Activated CD8-positive, alpha-beta T cell treated with anti-CD3 and anti-CD28 coated beads for 36 hours (primary cell): ENCODE results near the gene CDK5RAP2. TPM values are rescaled to one million over a fixed set of nuclear protein-coding genes. Genes with fewer than 3 reads are reported as not detected.

Experiments
- ATAC-seq: fragments of 200-7000 bp; cut with Tn5 transposase; one replicate; pipeline ENCODE4 v1.10.0; 2021; ENCODE audit warnings: mild to moderate bottlenecking, moderate library complexity
- CTCF ChIA-PET: fragments of 350-600 bp; sonication (Branson Sonifier 250); formaldehyde crosslinking; loops from one replicate; lab custom pipeline; 2021; ENCODE audit warnings: antibody characterized with exemption; lab: Charles Lee
- POLR2A ChIA-PET: fragments of 350-600 bp; sonication (Branson Sonifier 250); formaldehyde crosslinking; loops from one replicate; lab custom pipeline; 2021; ENCODE audit warnings: antibody characterized with exemption; lab: Charles Lee
- DNase-seq: peaks from one replicate; pipeline ENCODE4 v3.0.0-alpha.2; 2020
- H3K27ac Mint-ChIP-seq: one replicate; pipeline ENCODE4 v1.8.0; 2021; ENCODE audit warnings: mild to moderate bottlenecking, mixed read lengths
- H3K27me3 Mint-ChIP-seq: one replicate; pipeline ENCODE4 v1.8.0; 2021; ENCODE audit warnings: mixed read lengths
- H3K36me3 Mint-ChIP-seq: one replicate; pipeline ENCODE4 v1.8.0; 2021; ENCODE audit warnings: low read depth, mixed read lengths
- H3K4me1 Mint-ChIP-seq: one replicate; pipeline ENCODE4 v1.8.0; 2021; ENCODE audit warnings: low read depth, mixed read lengths
- H3K4me3 Mint-ChIP-seq: one replicate; pipeline ENCODE4 v1.8.0; 2021; ENCODE audit warnings: mild to moderate bottlenecking, moderate library complexity, mixed read lengths
- H3K9me3 Mint-ChIP-seq: one replicate; pipeline ENCODE4 v1.8.0; 2021; ENCODE audit warnings: mixed read lengths
- CTCF ChIP-seq: fragments of 200-600 bp; IDR thresholded peaks from one replicate; pipeline ENCODE4 v1.8.0; 2022; ENCODE audit warnings: antibody characterized with exemption, mild to moderate bottlenecking
- intact Hi-C: fragments of 100-400 bp; cut with micrococcal nuclease; formaldehyde crosslinking; loops from one replicate; pipeline ENCODE4 v1.10.0; 2022
- total RNA-seq, 2 experiments: library from RNA; stranded (reverse); gene quantifications; one replicate each; pipeline ENCODE4 v1.2.3, GENCODE V29; 2021

CDK5RAP2 gene
- total RNA-seq, 2 experiments from 2014 or later: 61.5 to 67.6 TPM

GRCh38 chr9:120564589-120564988 lies 15.4 kb downstream of the CDK5RAP2 start:
- intact Hi-C loops: no loop called here
- H3K36me3 Mint-ChIP-seq: peaks cover 46% of the 10 kb centered on the region
- POLR2A ChIA-PET: interaction anchor here (1.4 kb wide), 1 partner anchor 9 kb away, joined by 3 read pairs; no protein-coding TSS in a partner anchor

GRCh38 chr9:120562861-120563443 lies 17.0 kb downstream of the CDK5RAP2 start:
- Mint-ChIP-seq H3K36me3 (peaks cover 38% of the 10 kb centered on the region), H3K4me3 (no peak overlapping the region), H3K27me3 (no peaks in the 10 kb centered on the region), H3K4me1 (peaks cover 14% of the 10 kb centered on the region), H3K27ac (no peak overlapping the region), H3K9me3 (no peaks in the 10 kb centered on the region)
- no peak for ATAC-seq
- no peak for DNase-seq
- intact Hi-C loops: no loop called here
- CTCF ChIA-PET: interaction anchor here (0.7 kb wide), 1 partner anchor 48 kb away, joined by 3 read pairs; no protein-coding TSS in a partner anchor
- POLR2A ChIA-PET: no interaction called here
- TF ChIP-seq CTCF: no peak

More at GRCh38 chr9:120564589-120564988, 15.4 kb downstream of the CDK5RAP2 start:
- CTCF ChIA-PET: interaction anchor here (1.0 to 1.7 kb wide), 2 partner anchors 11 to 17 kb away, joined by 3 to 4 read pairs; no protein-coding TSS in a partner anchor
- Mint-ChIP-seq H3K27me3 (no peaks in the 10 kb centered on the region), H3K27ac (no peak overlapping the region), H3K4me1 (peaks cover 9% of the 10 kb centered on the region), H3K9me3 (no peaks in the 10 kb centered on the region), H3K4me3 (no peak overlapping the region)
- ATAC-seq (no peak), DNase-seq (no peak)
- TF ChIP-seq CTCF: no peak

GRCh38 chr9:120561709-120562108 lies 18.3 kb downstream of the CDK5RAP2 start:
- no peak for TF ChIP-seq CTCF
- Mint-ChIP-seq H3K4me3 (no peak overlapping the region), H3K27me3 (no peaks in the 10 kb centered on the region), H3K9me3 (no peaks in the 10 kb centered on the region), H3K36me3 (peaks cover 33% of the 10 kb centered on the region), H3K27ac (no peak overlapping the region), H3K4me1 (peaks cover 14% of the 10 kb centered on the region)
- ChIA-PET POLR2A (interaction anchor here (0.7 kb wide), 1 partner anchor 25 kb away, joined by 3 read pairs; no protein-coding TSS in a partner anchor), CTCF (interaction anchor here (0.9 kb wide), 1 partner anchor 8 kb away, joined by 3 read pairs; no protein-coding TSS in a partner anchor)
- intact Hi-C loops: no loop called here
- no peak for DNase-seq
- ATAC-seq: no peak

GRCh38 chr9:120559546-120559945 lies 20.4 kb downstream of the CDK5RAP2 start:
- no peak for DNase-seq
- ChIA-PET POLR2A (interaction anchor here (0.6 to 1.0 kb wide), 3 partner anchors 14 to 17 kb away, joined by 3 read pairs; no protein-coding TSS in a partner anchor), CTCF (interaction anchor here (0.9 kb wide), 1 partner anchor 27 kb away, joined by 3 read pairs; no protein-coding TSS in a partner anchor)
- intact Hi-C loops: no loop called here
- Mint-ChIP-seq H3K4me1 (peaks cover 7% of the 10 kb centered on the region), H3K4me3 (no peak overlapping the region), H3K36me3 (peaks cover 28% of the 10 kb centered on the region), H3K27ac (no peak overlapping the region), H3K27me3 (no peaks in the 10 kb centered on the region), H3K9me3 (no peaks in the 10 kb centered on the region)
- no peak for TF ChIP-seq CTCF
- ATAC-seq: no peak

- peak overlapping the region; percentile 4 for H3K27ac Mint-ChIP-seq
- H3K36me3 Mint-ChIP-seq: peaks cover 28% of the 10 kb centered on the region
- no peak overlapping the region for H3K4me3 Mint-ChIP-seq
- no peak for ATAC-seq
- no peaks in the 10 kb centered on the region for H3K27me3 Mint-ChIP-seq
- H3K4me1 Mint-ChIP-seq: peaks cover 7% of the 10 kb centered on the region
- no peak for TF ChIP-seq CTCF
- CTCF ChIA-PET: no interaction called here
- no peak for DNase-seq
- intact Hi-C loops: no loop called here
- POLR2A ChIA-PET: no interaction called here
- H3K9me3 Mint-ChIP-seq: no peaks in the 10 kb centered on the region
Observed at GRCh38 chr9:120558454-120558853, 21.5 kb downstream of the CDK5RAP2 start.
